Measurements from ENCODE around the gene PALM2AKAP2.

The PALM2AKAP2 gene

GRCh38 chr9:109779711-109780452, at the start of gene PALM2AKAP2:
TSS of gene PALM2AKAP2 (plus strand) at chr9:109780198. CDS start at chr9:109780489, 291 bp downstream.
- no peak for DNase-seq

GRCh38 chr9:109730228-109730627, 49.8 kb upstream of the PALM2AKAP2 start:
- no peak for DNase-seq

DNA sequence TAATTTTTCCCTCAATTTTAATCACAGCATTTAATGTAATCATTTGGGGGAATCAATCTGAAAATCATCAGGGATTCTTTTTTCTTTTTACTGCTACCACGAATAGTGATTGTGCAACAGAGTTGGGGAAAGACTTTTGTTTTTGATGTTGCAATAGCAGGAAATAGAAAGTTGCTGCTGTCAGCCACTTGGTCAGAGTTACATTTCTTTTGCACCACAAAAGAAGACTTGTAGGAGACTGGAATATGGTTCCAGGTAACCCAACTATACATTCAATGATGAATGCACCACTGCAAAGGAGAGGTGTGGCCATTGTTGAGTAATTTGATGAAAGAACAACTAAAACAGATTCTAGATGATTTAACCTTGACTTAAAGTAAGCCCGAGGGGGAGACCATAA, 46.3 kb upstream of the PALM2AKAP2 start:
- no peak for DNase-seq

GRCh38 chr9:109734814-109735213, 45.2 kb upstream of the PALM2AKAP2 start:
- DNase-seq: no peak

DNA sequence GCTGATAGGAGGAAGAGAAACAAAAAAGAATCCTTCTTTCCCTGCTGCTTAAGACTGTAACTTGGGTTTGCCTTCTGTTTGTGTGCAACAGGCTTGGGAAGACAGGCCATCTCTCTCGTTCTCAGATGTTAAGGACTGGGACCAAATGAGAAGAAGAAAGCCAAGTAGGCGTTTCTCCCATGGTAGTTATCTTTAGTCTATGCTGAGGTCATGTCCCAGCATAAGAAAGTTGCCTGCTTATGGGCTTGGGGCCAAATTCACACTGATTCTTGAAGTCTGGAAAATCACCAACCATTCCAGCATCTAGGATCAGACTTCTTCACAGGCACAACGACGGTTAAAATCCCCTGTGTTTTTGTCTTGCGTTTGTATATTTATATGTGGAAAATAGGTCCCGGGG, 44.2 kb upstream of the PALM2AKAP2 start:
- no peak for DNase-seq

- DNase-seq: no peak
These were observed 42.7 kb upstream of the PALM2AKAP2 start for GRCh38 chr9:109737295-109737694.

GRCh38 chr9:109739760-109740159, 40.2 kb upstream of the PALM2AKAP2 start:
- DNase-seq: no peak

DNA sequence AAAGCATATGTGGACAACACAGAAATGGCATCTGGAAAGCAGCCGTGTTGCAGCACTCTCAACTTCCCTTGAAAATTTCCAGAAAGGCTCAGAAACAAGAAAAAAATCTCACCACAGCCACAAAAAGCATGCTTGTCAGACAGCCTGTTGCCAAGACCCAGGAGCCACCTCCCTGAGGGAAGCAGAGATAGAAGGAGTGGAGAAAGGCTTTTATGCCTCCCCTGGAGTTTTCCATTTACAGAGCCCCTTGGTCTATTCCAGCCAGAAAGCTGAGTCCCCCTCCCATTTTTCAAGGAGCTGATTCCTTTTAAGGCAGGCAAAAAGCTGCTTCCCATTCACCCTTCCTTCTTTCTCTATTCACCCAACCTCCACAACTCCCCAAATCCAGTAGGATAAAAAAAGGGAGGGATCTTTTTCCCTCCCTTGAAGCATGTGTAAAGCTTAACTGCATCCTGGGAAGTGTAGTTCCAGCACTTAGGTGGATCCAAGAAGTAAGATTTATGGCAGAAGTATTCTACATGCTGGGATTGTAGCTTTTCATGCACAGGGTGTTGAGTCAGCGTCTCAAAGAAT, 37.1 kb upstream of the PALM2AKAP2 start:
- no peak for DNase-seq

DNA sequence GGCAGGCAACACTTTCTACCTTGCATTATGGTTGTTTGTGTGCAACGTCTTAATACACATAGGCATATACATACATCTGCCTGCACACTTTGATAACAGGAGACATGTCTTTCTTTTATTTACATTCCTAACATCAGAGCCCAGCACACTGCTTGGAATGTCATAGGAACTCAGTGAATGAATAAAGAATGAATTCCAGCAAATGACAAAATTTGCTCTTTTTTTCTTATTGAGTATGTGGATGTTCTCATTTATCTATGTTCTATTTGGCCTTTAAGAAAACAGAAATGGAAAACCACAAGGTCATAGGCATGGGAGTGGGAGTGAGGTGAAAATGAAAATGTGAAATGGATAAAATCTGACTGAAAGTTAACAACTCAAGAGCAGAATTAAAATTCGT, 36.3 kb upstream of the PALM2AKAP2 start:
- DNase-seq: no peak

DNA sequence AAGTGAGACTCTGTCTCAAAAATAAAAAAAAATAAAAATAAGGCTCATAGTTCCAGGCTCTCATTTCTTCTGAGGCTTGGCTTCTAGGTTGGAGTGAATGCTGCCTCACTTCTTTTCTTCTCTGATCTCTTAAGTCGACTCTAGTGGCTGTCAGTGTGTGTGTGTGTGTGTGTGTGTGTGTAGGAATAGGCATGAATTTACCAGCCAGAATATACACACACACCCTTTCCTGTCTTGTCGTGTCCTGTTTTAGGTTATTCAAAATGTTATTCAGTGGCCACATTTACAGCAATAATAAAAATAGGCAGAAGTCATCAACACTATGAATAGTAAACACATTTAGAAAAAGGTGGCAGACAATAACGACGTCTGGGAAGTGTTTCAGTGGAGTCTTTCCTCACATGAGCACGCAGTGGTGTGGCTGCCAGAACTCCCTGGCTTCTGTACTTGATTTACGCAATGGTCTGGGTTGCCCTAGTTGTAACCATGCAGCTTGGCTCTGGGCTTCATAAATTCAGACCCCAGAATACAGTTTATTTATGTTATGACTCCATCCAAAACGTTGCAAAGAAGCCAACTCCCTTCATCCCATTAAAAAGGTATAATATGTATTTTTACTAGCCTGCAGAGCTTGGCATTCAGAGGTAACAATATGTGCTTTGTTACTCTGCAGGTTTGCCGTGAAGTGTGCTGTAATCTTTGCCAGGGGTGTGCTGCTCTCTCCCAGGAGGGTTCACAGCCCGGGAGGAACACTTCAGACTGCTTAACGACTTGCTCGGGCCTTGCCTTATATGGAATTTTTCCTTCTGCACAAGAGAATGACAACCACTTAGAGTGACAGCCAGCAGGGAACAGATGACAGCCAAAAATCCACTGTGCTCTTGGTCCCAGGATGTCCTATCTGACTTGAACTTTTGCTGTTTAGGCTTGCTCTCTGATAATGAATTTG, 34.4 kb upstream of the PALM2AKAP2 start:
- no peak for DNase-seq

DNA sequence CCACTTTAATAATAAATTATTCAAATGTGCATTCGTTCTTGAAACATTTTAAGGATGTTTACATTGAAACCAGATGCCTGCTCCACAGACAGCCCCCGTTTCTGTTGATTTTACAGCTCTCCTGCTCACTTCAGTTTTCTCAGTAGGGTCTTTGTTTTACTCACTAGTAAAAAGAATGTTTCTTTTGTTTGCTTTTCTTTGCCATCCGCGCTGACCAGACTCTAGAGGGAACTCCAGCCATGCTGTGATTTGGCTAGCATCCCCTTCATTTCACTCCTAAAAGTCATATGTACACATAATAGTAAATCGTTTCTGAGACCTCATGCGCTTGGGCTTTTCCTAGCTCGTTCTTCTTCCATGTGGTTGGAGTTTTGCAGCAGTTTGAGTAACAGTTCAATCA, 28.7 kb upstream of the PALM2AKAP2 start:
- no peak for DNase-seq

- no peak for DNase-seq
These were observed 26.7 kb upstream of the PALM2AKAP2 start for GRCh38 chr9:109753308-109753707.

DNA sequence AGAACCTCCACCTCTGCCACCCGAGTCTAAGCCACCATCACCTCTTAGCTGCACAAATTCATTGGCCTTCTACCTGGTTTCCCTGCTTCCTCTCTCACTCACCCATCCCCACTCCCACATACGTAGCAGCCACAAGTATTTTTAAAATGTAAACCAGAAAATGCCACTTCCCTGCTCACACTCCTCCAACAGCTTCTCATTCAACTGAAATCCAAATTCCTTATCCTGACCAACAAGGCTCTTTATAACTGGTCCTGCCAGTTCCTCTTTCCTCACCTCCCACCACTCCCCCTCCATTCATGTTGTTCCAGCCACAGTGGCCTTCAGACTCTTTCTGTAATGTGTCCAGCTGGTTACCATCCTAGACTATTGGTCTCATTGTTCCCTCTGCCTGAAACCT, 25.0 kb upstream of the PALM2AKAP2 start:
- no peak for DNase-seq

- no peak for DNase-seq
These were observed 20.4 kb upstream of the PALM2AKAP2 start for GRCh38 chr9:109759589-109759988.

DNA sequence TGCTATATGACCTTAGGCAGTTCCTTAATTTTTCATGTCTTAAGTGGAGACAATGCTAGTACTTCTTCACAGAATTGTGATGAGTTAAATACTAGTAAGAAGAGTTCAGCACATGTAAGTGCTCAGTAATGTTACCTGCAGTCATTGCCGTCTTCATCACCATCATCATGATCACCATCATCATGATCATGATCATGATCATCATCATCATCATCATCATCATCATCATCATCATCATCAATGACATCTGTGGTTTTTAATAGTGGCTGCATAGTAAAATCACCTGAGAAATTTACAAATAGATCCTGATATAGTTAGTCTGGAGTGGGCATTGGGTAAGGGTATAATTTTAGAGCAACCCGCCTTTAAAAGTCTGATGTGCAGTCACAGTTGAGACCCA, 14.7 kb upstream of the PALM2AKAP2 start:
- no peak for DNase-seq

GRCh38 chr9:109765830-109766229, 14.2 kb upstream of the PALM2AKAP2 start:
- DNase-seq: no peak

- DNase-seq: no peak
These were observed 13.6 kb upstream of the PALM2AKAP2 start for GRCh38 chr9:109766351-109766750.

- DNase-seq: no peak
These were observed 12.6 kb upstream of the PALM2AKAP2 start for GRCh38 chr9:109767404-109767803.

- DNase-seq: no peak
These were observed 12.2 kb upstream of the PALM2AKAP2 start for GRCh38 chr9:109767814-109768213.

- DNase-seq: no peak
These were observed 10.7 kb upstream of the PALM2AKAP2 start for GRCh38 chr9:109769250-109769649.

DNA sequence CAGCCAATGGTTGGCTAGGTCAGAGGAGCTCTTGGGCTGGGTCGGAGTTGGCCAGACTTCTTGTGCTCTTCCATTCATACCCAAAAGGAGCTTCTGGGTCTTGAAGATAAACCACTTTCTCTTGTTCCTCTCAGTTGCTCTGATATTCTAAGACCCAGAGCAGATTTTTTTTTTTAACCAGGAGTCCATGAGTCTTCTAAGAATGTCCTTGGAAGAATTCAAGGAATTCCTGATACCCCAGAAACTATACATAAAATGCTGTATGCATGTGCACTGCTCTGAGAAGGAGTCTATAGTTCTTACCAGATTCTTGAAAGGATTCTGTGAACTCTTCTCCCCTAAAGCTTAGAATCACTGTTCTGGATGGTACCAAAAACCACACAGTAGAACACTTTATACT, 9.9 kb upstream of the PALM2AKAP2 start:
- DNase-seq: no peak

- DNase-seq: no peak
These were observed 8.9 kb upstream of the PALM2AKAP2 start for GRCh38 chr9:109771087-109771486.

DNA sequence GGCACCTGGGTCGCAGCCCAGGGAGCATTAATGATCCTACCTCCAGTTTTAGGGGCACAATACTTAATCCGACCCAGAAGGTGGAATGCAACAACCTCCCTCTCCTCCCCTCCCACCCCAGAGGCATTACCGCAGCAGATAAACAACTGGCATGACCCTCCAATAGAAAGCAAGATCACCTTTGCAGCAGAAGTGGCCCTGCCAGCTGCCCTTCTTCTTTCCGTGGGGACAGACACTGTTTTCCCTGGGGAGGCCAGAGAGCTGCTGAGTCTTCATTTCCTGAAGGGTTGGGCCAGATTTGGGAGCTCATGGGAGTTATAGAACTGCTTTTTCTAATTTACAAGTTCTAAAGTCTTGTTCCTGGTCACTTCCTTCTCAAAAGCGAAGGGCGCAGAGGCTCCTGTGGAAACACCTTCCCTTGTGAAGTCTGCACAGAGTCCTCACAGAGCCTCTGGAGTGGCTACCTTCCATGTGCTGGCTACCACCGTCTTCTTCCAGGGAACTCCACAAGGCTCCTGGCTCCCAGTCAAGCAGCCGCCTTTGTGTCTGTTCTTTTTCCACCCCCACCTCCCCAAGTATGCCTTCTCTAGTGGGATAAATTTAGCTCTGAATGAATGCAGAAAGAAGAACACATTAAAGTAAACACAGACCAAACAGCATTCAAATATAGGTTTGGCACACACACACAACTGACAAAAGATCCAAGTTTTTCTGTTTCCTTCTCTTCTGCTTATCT, 8.0 kb upstream of the PALM2AKAP2 start:
- DNase-seq: no peak

All from activated naive CD4-positive, alpha-beta T cell (primary cell).